CD4-positive, alpha-beta T cell treated with Interleukin-17A for 1 hour (primary cell): ENCODE measurements around the gene USP21.
"Not testable (repeated sequence)": the region's sequence is repeated elsewhere in the genome, so short reads cannot be mapped to it uniquely, and the experiment has no call there.

Experiments used
- DNase-seq: peaks from one replicate; pipeline ENCODE4 v3.0.0-alpha.2; 2020

USP21 gene, protein sequence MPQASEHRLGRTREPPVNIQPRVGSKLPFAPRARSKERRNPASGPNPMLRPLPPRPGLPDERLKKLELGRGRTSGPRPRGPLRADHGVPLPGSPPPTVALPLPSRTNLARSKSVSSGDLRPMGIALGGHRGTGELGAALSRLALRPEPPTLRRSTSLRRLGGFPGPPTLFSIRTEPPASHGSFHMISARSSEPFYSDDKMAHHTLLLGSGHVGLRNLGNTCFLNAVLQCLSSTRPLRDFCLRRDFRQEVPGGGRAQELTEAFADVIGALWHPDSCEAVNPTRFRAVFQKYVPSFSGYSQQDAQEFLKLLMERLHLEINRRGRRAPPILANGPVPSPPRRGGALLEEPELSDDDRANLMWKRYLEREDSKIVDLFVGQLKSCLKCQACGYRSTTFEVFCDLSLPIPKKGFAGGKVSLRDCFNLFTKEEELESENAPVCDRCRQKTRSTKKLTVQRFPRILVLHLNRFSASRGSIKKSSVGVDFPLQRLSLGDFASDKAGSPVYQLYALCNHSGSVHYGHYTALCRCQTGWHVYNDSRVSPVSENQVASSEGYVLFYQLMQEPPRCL

DNA sequence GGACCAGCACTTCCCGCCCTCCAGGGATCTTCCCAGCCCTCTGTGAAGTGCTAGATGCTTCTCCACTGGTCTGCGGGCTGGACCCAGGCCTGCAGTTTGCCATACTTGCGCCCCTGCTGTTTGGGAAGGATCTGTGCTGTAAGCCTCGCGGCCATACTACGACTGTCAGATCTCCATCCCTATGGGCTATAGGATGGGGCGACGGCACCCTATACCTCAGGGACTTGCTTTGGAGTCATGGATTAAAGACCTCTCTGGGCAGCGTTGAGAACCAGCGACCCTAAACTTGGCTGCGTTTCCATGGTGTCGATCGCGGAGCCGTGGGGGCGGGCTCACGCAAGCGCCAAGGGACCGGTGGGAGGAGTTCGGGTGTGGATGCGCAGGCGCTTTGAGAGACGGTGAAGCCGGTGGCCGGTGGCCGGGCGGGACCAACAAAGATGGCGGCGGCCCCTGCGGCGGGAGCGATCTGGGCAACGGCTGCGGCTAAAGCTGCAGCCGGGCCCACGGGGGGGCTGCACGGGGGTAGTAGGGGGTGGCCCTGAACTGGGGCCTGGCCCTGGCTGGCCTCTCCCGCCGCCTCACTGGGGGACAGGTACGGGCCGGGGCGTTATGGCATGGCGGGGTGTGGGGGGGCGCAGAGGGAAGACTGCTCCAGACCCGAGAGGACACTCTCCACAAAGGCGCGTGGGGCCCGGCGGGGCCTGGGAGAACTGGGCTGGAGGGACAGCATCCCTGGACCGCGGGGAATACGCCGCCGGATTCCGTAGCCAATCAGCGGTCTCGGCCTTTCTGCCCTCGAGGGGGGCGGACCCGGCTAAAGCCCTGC, at the start of gene USP21:
Gene USP21, plus strand, starts transcription at position 414 of the 826 bp plus-strand sequence. CDS start 1,141 bp downstream, outside the sequence.
- DNase-seq: peak; percentile 95

DNA sequence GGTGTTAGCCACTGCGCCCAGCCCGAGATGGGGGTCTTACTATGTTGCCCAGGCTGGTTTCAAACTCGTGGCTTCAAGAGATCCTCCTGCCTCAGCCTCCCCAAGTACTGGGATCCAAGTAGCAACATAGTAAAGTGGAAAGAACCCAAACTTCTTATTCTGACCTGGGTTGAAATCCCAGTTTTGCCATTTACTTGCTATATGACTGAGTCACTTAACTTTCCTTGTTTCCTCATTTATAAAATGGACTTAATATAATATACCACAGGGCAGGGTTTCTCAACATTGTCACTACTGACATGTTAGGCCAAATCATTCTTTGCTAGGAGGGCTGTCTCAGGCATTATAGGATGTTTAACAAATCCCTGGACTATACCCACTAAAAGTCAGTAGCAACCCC, 48.2 kb upstream of the USP21 start:
- no peak for DNase-seq

DNA sequence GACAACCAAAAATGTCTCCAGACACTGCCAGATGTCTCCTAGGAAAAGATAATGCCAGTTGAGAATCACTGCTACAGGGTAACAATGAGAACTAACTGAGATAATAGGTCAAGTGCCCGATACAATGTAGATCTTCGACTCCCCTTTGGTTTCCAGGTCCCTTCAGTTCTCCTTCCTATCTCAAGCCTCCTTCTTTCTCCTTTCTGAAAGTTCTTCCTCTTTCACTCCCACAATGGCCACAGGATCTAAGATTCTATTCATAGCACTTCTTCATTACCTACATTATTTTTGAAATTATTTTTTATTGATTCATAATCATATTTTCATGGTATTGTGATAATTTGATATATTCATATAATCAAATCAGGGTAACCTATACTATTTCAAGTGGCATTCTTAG, 47.8 kb upstream of the USP21 start:
- no peak for DNase-seq

DNA sequence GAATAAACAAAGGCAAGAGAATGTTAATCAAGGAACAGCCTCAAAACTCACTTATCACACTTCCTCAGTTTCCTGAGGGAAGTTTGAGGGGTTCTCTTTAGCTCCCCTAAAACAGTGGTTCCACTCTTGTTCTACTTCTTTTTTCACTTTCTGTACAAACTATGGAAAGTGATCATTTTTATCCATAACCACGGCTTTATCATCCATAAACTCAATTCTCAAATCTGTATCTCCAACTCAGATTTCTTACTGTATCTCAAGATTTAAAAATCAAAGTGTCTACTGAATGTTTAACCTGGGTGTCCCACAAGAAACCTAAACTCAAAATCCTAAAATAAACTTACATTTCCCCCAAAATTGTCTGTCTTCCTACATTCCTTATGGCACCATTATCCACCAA, 45.4 kb upstream of the USP21 start:
- no peak for DNase-seq

DNA sequence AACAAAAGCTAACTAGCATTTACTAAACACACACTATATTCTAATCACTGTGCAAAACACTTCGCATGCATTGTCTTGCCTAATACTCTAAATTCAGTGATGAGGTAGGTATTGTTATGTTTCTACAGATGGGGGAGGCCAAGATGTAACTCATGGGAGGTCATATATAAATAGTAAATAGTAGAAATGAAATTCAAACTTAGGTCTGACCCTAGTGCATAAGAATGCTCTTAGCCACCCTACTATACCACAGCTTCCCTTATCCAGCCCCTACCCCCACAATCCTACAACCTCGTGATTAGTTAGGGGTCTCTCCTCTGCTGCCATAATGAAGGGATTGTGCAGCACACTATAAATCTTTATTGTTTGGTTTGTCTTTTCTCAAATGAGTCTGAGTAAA, 44.7 kb upstream of the USP21 start:
- DNase-seq: no peak

DNA sequence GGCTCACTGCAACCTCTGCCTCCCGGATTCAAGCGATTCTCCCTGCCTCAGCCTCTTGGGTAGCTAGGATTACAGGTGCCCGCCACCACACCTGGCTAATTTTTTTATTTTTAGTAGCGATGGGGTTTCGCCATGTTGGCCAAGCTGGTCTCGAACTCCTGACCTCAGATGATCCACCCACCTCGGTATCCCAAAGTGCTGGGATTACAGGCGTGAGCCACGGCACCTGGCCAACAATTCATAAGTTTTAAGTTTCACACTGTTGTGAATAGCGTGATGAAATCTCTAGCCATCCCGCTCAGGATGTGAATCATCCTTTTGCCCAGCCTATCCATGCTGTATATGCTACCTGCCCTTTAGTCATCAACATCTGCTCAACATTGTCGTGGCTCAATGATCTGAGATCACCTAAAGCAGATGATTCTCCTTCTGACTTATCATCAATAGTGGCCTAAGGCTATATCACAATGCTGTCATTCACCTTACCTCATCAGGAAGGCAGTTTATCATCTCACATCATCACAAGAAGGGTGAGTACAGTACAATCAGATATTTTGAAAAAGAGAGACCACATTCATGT, 44.1 kb upstream of the USP21 start:
- DNase-seq: no peak

DNA sequence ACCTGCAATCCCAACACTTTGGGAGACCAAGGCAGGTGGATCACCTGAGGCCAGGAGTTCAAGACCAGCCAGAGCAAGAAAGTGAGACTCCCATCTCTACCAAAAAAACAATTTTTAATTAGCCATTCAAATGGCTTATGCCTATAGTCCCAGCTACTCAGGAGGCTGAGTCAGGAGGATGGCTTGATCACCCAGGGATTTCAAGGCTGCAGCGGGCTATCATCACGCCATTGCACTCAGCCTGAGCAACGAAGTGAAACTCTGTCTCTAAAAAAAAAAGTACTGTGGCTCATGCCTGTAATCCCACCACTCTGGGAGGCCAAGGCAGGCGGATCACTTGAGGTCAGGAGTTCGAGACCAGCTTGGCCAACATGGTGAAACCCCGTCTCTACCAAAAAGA, 43.3 kb upstream of the USP21 start:
- DNase-seq: not testable (repeated sequence)

DNA sequence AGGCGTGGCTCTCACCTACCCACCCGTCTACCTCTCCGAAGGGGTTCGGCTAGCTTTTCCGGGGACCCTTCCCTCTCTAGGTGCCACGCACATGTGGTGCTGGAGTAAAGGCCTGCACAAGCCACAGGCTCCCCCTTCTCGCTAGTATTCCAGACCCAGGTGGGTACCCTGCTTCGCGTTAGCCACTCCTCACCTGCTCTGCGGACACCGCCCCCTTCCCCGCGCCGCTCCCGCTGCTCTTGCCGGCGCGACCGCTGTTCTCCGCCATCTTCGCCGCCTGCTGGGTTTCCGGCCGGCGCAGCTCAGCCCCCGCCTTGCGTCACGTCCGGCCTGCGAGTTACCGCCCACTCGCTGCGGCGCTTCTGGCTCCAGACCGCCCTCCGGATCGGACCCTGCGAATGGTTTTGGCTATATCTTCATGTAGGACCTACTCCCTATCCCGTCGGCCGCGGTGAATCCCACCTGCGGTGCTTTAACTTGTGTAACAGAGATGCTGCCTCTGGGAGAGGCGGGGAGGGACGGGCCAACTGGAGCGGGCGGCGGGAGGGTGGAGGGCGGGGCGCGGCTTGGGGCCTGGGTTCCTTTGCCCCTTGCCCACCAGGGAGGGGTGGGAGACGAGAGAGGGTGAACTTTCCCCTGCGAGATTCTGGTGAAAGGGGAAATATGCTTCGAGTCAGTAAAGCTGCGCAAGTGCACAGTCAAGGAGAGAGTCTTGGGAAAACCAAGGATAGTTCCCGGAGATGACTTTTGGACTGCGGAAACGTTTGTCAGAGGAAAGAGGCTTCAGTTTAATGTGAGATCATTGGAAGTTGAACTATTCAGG, 41.3 kb upstream of the USP21 start, which contains the start of the genes NIT1 and PFDN2:
Gene NIT1, plus strand, starts transcription at position 347 of the 823 bp plus-strand sequence. Its CDS starts 72 bp downstream, at position 419.
Gene PFDN2, minus strand, starts transcription at position 279 of the 823 bp plus-strand sequence. Its CDS starts 11 bp downstream, at position 268.
- peak; percentile 86 for DNase-seq

DNA sequence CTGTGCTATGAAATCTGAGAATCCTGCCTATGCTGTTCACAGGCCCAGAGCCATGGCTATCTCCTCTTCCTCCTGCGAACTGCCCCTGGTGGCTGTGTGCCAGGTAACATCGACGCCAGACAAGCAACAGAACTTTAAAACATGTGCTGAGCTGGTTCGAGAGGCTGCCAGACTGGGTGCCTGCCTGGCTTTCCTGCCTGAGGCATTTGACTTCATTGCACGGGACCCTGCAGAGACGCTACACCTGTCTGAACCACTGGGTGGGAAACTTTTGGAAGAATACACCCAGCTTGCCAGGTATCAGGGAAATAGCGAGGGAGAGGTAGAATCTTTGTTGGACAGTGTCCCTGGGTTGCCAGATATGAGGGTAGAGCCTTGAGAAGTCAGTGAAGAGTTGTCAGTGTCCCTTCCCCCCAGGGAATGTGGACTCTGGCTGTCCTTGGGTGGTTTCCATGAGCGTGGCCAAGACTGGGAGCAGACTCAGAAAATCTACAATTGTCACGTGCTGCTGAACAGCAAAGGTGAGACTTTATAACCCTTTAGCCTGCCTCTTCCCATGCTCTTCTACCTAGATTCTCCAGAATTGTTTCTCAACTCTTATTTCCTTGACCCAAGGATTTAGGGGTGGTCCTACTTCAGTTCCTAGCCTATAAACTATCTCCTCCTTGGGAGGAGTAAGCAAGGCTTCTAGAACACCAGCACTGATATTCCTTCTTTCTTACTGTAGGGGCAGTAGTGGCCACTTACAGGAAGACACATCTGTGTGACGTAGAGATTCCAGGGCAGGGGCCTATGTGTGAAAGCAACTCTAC, 40.0 kb upstream of the USP21 start:
- peak; percentile 85 for DNase-seq

DNA sequence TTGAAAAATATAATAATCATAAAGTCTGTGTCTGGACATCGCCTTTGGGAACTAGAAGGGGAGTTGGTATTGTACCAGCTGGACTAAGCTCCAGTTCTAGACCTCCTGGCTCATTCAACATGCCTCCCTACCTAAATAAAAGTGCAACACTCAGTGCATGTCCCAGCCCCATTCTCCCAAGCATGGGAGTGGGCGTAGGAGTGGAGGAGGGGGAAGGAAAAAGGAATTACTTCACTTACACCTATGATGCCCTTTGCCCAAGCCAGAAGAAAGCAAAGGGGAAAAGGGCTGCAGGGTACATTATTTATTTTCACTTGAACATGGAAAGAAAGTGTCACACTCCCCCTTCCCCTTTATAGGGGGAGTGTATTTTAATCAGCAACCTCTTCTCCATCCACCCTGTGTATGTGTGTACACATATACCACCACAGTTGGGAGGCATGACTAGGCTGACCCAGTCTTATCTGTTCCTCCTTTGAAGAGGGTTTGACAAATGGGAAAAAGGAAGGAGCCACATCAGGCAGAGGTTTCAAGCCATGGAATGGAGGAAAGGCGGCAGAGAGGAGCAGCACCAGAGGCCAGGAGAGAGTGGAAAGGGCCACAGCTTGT, 38.2 kb upstream of the USP21 start:
- DNase-seq: no peak

DNA sequence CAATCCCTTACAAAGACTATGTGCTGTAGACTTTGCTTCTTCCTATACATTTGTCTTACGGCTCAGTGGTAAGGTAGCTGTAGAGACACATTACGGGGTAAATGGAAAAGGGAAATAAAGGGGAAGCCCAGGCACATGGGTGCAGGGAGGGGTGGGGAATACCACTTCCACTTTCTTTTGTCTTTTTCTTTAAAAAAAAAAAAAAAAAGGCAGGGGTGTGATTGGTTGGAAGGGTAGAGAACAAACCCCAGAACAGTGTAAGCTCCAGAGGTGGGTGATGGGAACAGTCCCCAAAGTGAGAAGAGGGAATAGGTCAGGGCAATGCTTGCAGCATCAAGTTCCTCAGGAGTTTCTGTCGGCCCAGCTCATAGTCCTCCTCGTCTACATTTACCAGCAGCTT, 37.5 kb upstream of the USP21 start:
- DNase-seq: no peak

DNA sequence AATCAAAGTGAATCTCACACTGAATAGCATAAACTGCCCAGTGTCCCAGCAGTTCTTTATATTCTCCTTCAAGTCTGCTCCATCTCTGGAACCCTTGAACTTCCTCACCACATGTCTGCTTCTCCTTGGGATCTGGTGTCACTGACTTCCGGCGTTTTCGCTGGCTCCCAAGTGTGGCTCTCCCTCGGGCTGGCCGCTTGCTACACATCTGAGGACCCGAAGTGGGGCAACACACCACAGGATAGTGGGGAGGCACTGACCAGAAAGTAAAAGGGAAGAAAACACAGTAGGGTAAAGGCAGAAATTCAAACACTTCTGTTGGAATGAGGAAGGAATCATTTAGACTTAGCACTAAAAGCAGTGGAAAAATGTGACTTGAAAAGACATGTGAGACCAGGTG, 36.3 kb upstream of the USP21 start:
- no peak for DNase-seq

DNA sequence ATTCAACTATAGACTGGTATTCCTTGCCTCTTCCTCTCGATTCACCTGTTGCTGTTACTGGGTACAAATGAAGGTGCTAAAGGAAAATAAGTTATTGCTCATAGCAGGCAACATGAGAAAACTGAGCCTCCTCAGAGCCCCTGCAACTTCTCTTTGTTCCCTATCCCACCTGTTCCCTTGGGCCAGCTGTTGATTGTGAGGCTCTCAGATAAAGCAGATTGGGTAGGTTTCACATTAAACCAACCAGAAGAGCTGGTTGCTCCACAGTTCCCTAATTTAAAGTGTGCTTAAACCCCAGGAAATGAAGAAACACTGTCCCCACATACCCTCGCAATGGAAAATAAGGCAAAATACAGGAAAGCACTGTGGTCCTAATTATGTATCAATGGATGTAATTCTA, 31.7 kb upstream of the USP21 start:
- DNase-seq: no peak

DNA sequence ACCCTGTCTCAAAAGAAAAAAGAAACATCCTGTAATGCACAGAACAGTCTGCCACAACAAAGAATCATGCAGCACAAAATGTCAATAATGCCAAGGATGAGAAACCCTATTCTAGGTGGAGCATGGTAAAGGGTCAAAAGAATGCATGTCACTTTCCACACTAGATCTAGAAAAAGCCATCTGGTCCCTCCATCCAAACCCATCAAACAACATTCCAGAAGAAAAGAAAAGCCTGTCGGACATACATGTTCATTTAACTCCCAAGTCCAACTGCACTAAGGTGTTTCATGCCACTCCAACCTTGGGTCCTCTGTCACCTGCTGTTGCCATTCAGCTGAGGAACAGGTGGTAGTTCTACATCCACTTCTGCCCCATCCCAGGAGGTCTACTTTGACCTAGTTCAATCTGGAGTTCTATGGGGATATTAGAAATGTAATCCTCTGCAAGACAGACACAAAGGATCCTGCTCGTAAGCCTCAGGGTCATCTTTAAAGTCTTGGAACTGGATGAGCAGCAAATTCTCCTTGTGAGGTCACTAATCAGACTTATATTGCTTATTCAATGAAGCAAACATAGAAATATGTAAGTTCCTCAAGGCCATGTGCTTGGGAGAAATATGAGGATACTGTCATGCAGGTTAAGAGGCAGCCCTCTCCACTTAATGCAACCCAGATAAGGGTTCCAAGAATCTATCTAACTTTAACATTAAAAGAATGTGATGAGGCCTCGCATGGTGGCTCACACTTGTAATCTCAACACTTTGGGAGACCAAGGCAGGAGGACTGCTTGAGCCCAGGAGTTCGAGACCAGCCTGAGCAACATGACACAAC, 30.5 kb upstream of the USP21 start:
- no peak for DNase-seq

DNA sequence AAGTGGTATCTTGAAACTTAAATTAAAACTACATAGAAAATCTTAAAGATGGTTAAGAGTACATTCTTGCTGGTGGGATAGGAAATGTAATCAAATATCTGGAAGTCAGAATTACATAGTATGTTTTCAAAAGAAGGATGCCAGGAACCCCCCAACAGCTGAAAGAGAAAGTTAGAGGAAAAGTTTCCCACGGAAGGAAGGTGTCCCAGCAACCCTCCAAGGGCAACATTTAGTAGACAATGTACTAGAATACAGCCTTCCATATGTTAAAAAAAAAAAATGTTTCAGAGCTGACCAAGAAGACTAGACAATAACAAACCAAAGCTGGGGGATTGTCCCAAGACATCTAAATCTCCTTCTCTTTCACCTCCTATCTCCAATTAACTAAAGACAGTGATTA, 29.0 kb upstream of the USP21 start:
- no peak for DNase-seq

DNA sequence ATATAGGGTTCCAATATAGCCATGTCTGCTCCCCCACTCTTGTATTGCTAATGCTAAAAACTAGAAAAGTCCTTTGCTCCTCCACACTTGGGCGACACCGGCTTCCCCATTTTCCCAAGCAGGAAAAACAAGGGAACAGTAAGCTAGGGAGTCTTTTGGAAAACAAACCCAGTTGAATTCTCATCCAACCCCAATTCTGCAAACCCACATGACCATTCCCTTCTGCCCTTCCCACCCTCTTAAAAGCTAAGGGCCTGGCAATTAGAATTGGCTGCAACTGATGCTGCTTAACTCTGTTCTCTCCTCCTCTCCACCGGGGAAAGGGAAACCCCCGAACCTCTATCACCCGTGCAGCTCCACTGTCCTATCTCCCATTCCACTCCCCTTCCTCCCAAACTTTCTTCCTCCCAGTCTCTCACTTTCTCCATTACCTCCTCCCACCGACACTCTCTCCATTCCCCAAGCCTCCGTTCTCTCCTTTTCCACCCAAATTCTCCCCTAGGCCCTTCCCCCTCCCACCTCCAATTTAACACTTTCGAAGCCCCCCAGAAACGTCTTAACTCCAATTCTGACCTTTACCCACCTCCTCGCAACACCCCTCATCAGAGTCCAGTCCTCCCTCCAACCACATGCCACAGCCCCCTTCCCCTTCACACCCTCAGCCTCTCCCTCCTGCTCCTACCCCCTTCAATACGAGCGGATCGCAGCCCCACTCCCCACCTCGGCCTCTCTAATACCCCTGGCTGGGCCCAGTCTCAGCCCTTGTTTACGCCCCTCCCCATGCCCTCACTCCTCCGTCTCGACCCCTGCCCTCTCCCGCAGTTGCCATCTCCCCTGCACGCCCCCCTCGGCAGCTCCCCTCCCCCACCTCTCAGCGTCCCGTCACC, 27.5 kb upstream of the USP21 start:
- peak; percentile 40 for DNase-seq

DNA sequence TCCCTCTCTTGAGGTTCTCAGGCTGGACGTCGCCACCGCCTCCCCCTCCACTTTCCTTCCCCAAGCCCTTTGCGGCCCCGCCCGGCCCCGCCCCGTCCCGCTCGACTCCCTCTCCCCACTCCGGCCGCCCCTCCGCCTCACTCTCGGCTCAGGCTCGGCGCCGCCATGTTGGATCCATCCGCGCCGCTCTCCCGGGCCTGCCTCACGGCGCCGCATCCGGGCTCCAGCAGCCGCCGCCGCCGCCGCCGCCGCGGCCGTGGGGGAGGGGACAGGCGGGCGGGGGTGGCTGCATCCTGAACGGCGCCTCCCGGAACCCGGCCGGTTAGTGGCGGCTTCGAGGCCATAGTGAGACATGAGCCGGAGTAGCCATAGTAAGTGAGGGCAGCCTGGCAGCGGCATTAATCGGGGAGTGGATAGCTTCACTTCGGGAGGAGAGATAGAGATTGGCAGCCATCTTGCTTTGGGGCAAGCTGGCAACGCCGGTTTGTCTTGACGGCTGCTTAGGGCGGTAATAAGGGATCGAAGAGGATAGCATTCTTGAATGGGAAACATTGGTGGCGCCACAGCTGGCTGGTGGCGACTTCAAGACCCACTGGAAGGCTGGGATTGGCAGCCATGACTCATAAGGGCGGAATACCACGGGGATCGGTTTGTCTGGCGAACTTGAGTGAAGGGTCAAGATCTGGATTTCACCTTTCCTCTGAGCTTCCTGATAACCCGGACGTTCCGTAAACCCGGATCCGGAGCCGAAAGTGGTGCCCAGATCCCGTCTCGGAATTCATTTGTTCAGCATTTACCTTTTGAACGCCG, 26.7 kb upstream of the USP21 start, which contains the start of gene DEDD:
Gene DEDD, minus strand, starts transcription at position 258 of the 810 bp plus-strand sequence. CDS start 8,205 bp downstream, outside the sequence.
- DNase-seq: peak; percentile 97
